HL-60 (cell line): ENCODE data around the gene NUDT14.

ENCODE experiments used
- POLR2AphosphoS5 ChIP-seq: IDR thresholded peaks from 2 replicates; pipeline ENCODE4 v1.6.1; 2012; ENCODE audit warnings: low read depth
- SPI1 ChIP-seq: IDR thresholded peaks from 2 replicates; pipeline ENCODE4 v1.6.1; 2012; ENCODE audit warnings: low read depth, mild to moderate bottlenecking, borderline replicate concordance
- TF ChIP-seq, protein P1 (sequence below): IDR thresholded peaks from one replicate; pipeline ENCODE4 v1.5.1; 2011; ENCODE audit warnings: low read length, control low read depth, inconsistent platforms; ENCODE audit not compliant: insufficient read depth
- TF ChIP-seq, protein P2 (sequence below): IDR thresholded peaks from 2 replicates; pipeline ENCODE4 v1.6.1; 2012; ENCODE audit warnings: low read depth; ENCODE audit not compliant: insufficient replicate concordance

DNA sequence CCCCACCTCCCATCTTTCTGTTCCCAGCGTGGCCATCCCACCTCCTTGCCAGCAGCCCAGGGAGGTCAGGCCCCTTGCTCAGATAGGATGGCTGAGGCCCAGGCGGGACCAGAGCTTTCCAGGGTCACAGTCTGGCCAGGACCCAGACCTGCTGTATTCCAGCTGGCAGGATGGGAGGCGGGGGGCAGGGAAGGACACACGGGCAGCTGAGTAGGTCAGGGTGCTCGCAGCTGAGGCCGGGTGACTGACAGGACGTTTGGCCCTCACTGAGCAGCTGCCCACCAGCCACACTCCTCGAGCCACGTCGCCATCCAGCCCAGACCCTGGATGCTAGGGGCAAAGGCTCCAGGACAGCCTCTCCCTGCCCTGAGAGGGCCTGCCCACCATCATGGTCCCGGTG is 4.0 kb downstream of the NUDT14 start:
- TF ChIP-seq, protein P1, sequence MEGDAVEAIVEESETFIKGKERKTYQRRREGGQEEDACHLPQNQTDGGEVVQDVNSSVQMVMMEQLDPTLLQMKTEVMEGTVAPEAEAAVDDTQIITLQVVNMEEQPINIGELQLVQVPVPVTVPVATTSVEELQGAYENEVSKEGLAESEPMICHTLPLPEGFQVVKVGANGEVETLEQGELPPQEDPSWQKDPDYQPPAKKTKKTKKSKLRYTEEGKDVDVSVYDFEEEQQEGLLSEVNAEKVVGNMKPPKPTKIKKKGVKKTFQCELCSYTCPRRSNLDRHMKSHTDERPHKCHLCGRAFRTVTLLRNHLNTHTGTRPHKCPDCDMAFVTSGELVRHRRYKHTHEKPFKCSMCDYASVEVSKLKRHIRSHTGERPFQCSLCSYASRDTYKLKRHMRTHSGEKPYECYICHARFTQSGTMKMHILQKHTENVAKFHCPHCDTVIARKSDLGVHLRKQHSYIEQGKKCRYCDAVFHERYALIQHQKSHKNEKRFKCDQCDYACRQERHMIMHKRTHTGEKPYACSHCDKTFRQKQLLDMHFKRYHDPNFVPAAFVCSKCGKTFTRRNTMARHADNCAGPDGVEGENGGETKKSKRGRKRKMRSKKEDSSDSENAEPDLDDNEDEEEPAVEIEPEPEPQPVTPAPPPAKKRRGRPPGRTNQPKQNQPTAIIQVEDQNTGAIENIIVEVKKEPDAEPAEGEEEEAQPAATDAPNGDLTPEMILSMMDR: no peak
- TF ChIP-seq, protein P2, sequence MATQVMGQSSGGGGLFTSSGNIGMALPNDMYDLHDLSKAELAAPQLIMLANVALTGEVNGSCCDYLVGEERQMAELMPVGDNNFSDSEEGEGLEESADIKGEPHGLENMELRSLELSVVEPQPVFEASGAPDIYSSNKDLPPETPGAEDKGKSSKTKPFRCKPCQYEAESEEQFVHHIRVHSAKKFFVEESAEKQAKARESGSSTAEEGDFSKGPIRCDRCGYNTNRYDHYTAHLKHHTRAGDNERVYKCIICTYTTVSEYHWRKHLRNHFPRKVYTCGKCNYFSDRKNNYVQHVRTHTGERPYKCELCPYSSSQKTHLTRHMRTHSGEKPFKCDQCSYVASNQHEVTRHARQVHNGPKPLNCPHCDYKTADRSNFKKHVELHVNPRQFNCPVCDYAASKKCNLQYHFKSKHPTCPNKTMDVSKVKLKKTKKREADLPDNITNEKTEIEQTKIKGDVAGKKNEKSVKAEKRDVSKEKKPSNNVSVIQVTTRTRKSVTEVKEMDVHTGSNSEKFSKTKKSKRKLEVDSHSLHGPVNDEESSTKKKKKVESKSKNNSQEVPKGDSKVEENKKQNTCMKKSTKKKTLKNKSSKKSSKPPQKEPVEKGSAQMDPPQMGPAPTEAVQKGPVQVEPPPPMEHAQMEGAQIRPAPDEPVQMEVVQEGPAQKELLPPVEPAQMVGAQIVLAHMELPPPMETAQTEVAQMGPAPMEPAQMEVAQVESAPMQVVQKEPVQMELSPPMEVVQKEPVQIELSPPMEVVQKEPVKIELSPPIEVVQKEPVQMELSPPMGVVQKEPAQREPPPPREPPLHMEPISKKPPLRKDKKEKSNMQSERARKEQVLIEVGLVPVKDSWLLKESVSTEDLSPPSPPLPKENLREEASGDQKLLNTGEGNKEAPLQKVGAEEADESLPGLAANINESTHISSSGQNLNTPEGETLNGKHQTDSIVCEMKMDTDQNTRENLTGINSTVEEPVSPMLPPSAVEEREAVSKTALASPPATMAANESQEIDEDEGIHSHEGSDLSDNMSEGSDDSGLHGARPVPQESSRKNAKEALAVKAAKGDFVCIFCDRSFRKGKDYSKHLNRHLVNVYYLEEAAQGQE: no peak
- TF ChIP-seq POLR2AphosphoS5 (no peak), SPI1 (no peak)
